Left ventricle myocardium inferior (tissue), 1 donor: ENCODE data around the gene ITPRIPL1. TPM values are rescaled to one million over a fixed set of nuclear protein-coding genes. Genes with fewer than 3 reads are reported as not detected.
"Not testable (repeated sequence)": the region's sequence is repeated elsewhere in the genome, so short reads cannot be mapped to it uniquely, and the experiment has no call there.

Experiments
- DNase-seq: peaks from one replicate; pipeline ENCODE4 v3.0.0-alpha.2; 2020
- H3K27ac ChIP-seq: fragments of 200-600 bp; replicated peaks from 2 replicates; pipeline ENCODE4 v1.8.0; 2021
- H3K27me3 ChIP-seq: fragments of 200-600 bp; 2 replicates; pipeline ENCODE4 v1.8.0; 2021; ENCODE audit warnings: low read depth
- H3K36me3 ChIP-seq: fragments of 200-600 bp; 2 replicates; pipeline ENCODE4 v1.8.0; 2021
- H3K4me1 ChIP-seq: fragments of 200-600 bp; 2 replicates; pipeline ENCODE4 v1.8.0; 2021
- H3K4me3 ChIP-seq: fragments of 200-600 bp; 2 replicates; pipeline ENCODE4 v1.8.0; 2021; ENCODE audit warnings: mild to moderate bottlenecking, moderate library complexity
- H3K9me3 ChIP-seq: fragments of 200-600 bp; replicated peaks from 2 replicates; pipeline ENCODE4 v1.8.0; 2021
- intact Hi-C: fragments of 100-400 bp; cut with micrococcal nuclease; formaldehyde crosslinking; loops from one replicate; pipeline ENCODE4 v1.11.0; 2022
- long read RNA-seq: library from polyadenylated mRNA; unstranded; transcript quantifications from one replicate; pipeline ENCODE4 v2.0.0, GENCODE V29; 2021
- total RNA-seq: library from RNA; stranded (reverse); fragmentation: NEBNext Ultra II Directional; extraction: Animal tissue kit (Norgen Biotek cat#: 25700); gene quantifications from one replicate; pipeline ENCODE4 v1.2.1, GENCODE V29; 2021
- TF ChIP-seq, protein P1 (sequence below): fragments of 200-600 bp; IDR thresholded peaks from 2 replicates; pipeline ENCODE4 v1.8.0; 2021; ENCODE audit warnings: antibody characterized with exemption, mild to moderate bottlenecking, borderline replicate concordance
- donor health status: DM: no; HTN: yes; CAD: no; lungs with severe emphysema.

Gene ITPRIPL1, protein sequence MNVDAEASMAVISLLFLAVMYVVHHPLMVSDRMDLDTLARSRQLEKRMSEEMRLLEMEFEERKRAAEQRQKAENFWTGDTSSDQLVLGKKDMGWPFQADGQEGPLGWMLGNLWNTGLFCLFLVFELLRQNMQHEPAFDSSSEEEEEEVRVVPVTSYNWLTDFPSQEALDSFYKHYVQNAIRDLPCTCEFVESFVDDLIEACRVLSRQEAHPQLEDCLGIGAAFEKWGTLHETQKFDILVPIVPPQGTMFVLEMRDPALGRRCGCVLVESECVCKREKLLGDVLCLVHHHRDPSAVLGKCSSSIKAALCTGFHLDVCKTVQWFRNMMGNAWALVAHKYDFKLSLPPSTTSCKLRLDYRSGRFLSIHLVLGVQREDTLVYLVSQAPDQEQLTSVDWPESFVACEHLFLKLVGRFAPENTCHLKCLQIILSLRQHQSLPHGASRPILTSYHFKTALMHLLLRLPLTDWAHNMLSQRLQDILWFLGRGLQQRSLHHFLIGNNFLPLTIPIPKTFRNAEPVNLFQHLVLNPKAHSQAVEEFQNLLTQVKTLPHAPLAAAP
- 0.47 TPM for total RNA-seq
- long read RNA-seq, partial matches to known transcripts, result 1 of 3 reads
- long read RNA-seq, other reads (novel, unspliced or antisense), result 0 of 3 reads

DNA sequence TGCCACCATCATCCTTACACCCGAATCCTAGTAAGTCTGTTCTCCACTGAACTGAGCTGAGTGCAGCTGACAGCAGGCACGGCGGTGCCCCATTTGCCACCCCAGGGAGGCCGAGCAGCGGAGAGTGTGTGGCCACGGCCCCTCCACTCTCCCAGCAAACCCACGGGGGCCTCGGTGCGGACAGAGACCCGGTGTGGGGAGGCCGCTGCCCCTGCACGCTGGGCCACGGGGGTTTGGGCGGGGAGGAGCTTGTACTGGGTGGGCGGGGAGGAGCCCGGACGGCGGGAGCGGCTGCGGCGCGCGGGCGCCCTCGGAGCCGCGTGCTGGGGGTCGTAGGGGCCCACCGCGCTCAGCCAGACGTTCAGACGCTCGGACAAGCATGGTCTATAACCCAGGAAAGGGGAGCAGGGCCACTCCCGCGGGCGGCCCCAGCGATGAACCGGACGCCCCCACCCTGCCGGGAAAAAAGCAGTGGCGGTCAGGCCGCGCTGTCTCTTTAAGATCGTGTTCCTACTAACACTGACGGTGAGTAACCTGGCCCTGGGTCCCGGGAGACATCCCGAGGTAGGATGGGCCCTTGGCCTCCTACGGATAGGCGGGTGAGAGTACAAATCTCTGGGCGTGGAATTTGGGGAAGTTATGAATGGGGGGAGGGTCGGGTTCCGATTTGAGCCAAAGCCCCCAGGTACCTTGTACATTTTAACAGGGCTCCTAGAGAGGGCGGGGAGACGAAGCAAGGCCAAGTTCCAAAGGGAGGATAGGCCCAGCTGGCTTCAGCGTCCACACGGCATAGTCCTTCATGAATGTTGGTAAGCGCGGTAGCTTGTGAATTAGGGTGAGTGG lies at the start of gene ITPRIPL1:
TSS of gene ITPRIPL1 (plus strand) at position 277 of the 843 bp plus-strand sequence. CDS start at position 800, 523 bp downstream.
- no peak for DNase-seq
- Histone ChIP-seq H3K27ac (peak within 1 kb of the TSS; percentile 63), H3K27me3 (peaks cover 58% of the 10 kb centered on the region)

DNA sequence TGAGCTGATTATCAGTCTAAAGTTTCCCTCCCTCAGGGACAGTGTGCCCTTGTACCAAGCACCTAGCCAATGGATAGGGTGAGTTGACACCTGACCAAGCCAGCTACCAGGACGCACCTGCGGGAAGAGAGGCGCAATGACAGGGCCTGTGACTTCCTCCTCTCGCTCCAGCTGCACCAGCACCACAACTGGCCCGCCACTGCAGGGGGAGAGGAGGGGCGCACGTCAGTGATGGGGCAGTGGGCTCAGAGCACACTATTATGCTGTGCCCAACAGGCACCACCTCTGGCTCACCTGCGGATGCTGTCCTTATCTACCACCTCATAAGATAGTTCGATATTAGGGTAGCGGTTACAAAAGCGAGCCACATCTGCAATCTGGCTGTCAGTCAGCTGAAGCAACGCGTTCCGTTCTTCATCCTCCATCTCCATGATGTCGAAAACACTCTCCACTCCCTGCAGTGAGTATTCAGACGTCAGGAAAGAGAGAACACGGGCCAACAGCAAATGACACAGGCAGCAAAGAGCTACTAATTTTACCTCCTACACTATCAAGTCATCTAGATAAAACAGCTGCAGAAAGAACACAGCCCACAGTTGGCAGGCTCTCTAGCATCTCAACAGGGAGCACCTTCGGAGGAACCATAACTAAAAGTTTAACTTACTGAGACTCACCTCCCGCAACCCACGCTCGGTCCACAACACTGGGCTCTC lies 48.2 kb upstream of the ITPRIPL1 start:
- intact Hi-C loops, result no loop called here
- TF ChIP-seq, protein P1, sequence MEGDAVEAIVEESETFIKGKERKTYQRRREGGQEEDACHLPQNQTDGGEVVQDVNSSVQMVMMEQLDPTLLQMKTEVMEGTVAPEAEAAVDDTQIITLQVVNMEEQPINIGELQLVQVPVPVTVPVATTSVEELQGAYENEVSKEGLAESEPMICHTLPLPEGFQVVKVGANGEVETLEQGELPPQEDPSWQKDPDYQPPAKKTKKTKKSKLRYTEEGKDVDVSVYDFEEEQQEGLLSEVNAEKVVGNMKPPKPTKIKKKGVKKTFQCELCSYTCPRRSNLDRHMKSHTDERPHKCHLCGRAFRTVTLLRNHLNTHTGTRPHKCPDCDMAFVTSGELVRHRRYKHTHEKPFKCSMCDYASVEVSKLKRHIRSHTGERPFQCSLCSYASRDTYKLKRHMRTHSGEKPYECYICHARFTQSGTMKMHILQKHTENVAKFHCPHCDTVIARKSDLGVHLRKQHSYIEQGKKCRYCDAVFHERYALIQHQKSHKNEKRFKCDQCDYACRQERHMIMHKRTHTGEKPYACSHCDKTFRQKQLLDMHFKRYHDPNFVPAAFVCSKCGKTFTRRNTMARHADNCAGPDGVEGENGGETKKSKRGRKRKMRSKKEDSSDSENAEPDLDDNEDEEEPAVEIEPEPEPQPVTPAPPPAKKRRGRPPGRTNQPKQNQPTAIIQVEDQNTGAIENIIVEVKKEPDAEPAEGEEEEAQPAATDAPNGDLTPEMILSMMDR, result no peak
- peaks cover 100% of the 10 kb centered on the region for H3K36me3 ChIP-seq

More for the DNA sequence above, at the start of gene ITPRIPL1:
- intact Hi-C loops, result no loop called here
- peak within 1 kb of the TSS; percentile 77 for H3K4me3 ChIP-seq
- peaks cover 45% of the 10 kb centered on the region for H3K4me1 ChIP-seq
- H3K36me3 ChIP-seq, result no peaks in the 10 kb centered on the region
- no peaks in the 10 kb centered on the region for H3K9me3 ChIP-seq
- TF ChIP-seq, protein P1, result no peak

DNA sequence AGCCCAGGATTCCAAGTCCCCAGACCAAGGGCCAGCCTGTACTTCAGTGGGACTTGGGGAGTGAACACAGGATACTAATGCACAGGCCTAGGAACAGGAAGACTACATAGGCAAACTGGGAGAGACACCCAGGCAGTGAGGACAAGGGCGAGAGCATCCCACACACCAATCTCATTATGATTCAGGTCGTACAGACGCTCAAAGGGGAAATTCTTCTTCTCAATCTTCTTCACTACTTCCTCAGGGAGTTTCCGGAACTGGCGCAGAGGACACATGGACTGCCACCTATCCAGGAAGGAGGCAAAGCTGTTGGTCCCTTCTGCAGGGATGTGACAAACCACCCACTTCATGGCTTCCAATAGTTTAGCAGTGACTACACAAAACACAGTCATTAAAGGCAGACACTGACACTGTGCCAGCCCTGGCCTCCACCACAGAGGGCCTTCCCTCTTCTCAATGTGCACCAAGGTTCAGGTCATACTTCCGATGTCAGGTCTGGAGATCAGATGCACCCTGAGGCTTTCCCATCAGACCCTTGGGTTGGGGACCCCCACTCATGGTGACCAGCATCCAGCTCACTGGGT lies 37.8 kb upstream of the ITPRIPL1 start:
- no peak for DNase-seq
- H3K36me3 ChIP-seq, result peaks cover 100% of the 10 kb centered on the region
- no peaks in the 10 kb centered on the region for H3K27me3 ChIP-seq
- H3K27ac ChIP-seq, result no peak overlapping the region
- TF ChIP-seq, protein P1, result no peak
- H3K4me1 ChIP-seq, result no peaks in the 10 kb centered on the region
- no peak overlapping the region for H3K4me3 ChIP-seq
- intact Hi-C loops, result no loop called here
- H3K9me3 ChIP-seq, result no peaks in the 10 kb centered on the region

More for the DNA sequence above, 48.2 kb upstream of the ITPRIPL1 start:
- Histone ChIP-seq H3K4me1 (no peaks in the 10 kb centered on the region), H3K4me3 (no peak overlapping the region), H3K27ac (no peak overlapping the region), H3K9me3 (no peaks in the 10 kb centered on the region), H3K27me3 (no peaks in the 10 kb centered on the region)
- no peak for DNase-seq

DNA sequence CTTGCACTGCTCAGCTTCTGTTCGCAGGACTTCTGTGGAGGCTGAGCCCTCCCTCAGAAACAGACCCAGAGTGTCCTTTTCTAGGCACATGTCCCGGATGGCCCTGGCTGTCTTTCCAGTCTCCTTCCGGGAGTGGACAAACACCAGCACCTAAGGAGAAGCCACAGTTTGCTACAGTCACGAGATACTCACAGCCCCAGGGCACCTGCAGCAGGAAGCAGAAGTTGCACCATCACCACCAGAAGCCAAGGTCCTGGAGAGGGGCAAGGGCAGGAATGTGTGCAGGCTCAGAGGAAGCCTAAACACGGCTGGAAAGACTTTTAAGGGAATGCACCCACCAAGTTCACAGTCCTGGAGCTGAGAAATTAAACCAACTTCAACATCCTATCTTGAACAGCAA lies 33.4 kb upstream of the ITPRIPL1 start:
- DNase-seq, result no peak
- Histone ChIP-seq H3K4me1 (no peaks in the 10 kb centered on the region), H3K36me3 (peaks cover 100% of the 10 kb centered on the region), H3K27me3 (no peaks in the 10 kb centered on the region), H3K4me3 (no peak overlapping the region), H3K9me3 (no peaks in the 10 kb centered on the region), H3K27ac (no peak overlapping the region)
- intact Hi-C loops, result no loop called here
- TF ChIP-seq, protein P1, result no peak

DNA sequence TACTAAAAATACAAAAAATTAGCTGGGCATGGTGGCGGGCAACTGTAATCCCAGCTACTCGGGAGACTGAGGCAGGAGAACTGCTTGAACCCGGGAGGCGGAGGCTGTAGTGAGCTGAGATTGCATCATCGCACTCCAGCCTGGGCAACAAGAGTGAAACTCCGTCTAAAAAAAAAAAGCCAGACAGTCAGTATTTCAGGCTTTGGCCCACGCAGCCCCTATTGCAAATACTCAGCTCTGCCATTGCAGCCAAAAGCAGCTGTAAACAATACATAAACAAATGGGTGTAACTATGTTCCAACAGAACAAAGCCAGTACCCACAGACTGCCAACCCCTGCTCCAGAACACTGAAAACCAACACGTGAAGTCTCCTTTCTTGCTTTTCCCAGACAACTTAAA lies 30.8 kb upstream of the ITPRIPL1 start:
- H3K27ac ChIP-seq, H3K9me3 ChIP-seq, DNase-seq, H3K27me3 ChIP-seq, intact Hi-C loops, H3K4me3 ChIP-seq, H3K4me1 ChIP-seq: not testable (repeated sequence)
- peaks cover 100% of the 10 kb centered on the region for H3K36me3 ChIP-seq
